ENCODE data around the gene TRIM67.
"Not testable (repeated sequence)": the region's sequence is repeated elsewhere in the genome, so short reads cannot be mapped to it uniquely, and the experiment has no call there.

The TRIM67 gene

DNA sequence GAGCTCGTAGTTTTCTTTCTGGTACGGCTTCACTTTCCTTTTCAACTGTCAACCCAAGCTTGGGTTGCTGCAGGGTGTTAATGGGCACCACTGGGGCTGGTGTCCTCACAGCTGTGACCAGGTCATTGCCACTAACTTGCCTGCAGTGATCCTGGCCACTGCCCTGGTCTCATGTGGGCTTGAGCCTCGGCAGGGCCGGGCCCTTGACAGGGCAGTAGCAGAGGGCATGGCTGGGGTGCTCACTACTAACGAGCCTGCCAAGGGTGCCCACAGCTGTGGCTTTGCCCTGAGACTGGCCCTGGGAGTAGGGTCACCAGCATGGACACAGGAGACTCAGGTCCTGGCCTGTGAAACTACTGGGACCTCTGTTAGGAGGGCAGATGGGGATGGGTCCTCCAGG lies 47.7 kb downstream of the TRIM67 start:
- TF ChIP-seq, protein P1, sequence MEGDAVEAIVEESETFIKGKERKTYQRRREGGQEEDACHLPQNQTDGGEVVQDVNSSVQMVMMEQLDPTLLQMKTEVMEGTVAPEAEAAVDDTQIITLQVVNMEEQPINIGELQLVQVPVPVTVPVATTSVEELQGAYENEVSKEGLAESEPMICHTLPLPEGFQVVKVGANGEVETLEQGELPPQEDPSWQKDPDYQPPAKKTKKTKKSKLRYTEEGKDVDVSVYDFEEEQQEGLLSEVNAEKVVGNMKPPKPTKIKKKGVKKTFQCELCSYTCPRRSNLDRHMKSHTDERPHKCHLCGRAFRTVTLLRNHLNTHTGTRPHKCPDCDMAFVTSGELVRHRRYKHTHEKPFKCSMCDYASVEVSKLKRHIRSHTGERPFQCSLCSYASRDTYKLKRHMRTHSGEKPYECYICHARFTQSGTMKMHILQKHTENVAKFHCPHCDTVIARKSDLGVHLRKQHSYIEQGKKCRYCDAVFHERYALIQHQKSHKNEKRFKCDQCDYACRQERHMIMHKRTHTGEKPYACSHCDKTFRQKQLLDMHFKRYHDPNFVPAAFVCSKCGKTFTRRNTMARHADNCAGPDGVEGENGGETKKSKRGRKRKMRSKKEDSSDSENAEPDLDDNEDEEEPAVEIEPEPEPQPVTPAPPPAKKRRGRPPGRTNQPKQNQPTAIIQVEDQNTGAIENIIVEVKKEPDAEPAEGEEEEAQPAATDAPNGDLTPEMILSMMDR (IDR thresholded peaks at IDR 0.05; ENCODE audit: low read depth, low read length, missing control alignments): no peak
- H3K4me3 ChIP-seq (ENCODE audit: low read depth, low read length): no peak overlapping the region
- DNase-seq (ENCODE audit: low read depth): no peak

DNA sequence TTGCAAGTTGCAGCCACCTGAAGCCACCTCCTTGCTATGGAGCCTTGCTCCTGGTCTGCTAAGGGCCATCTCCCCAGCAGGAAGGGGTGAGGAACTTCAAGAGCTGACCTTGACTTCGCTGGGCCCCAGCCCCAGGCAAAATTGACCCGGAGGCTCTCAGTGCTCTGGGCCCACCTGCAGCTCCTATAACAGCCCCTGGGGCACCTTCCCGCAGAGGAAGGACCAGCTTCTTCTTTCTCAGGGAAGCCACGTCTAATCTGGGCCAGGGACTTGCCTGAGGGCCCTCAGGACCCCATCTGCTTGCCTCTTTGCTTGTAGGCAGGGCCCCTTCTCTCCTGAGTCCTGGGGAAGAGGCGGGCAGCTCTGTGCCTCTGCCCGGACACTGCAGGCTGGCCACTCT lies 48.3 kb downstream of the TRIM67 start:
- DNase-seq (ENCODE audit: low read depth): no peak
- H3K4me3 ChIP-seq (ENCODE audit: low read depth, low read length): no peak overlapping the region
- TF ChIP-seq, protein P1 (IDR thresholded peaks at IDR 0.05; ENCODE audit: low read depth, low read length, missing control alignments): no peak

DNA sequence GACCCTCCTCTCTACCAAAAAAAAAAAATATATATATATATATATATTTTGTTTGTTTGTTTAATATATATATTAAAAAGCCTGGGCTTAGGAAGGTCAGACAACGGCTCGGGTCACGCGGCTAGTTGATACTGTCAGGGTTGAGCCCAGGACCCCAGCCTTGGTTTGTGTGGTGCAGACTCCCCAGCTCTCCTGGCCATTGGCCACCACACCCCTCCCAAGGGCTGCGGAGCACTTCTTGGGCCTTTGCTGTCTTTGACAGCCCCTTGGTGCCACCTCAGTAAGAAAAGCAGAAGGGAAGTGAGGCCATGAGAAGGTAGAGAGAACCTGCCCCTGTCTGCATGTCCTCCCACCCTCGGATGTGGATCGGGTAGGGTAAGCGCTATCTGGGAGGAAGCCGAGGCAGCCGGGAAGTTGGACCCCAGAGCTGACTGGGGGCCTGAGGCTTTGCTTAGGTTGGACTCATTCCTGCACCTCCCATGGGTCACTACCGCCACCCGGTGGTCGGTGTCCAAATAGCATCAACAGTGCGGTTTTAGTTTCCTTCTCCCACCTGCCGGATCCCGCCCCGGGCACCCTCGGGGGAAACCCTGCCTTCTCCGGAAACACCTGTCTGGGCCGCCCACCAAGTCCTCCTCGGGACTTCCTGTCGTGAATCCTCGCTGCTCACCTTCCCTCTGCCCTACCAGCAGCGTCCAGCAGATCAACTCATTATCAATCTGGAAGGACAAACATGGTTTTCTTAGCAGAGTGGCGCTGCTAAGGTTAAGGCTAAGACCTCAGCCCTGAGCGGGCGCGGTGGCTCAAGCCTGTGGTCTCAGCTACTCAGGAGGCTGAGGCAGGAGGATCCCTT lies 49.4 kb downstream of the TRIM67 start:
- peak; percentile 71 for DNase-seq (ENCODE audit: low read depth)
- peak overlapping the region; percentile 53 for H3K4me3 ChIP-seq (ENCODE audit: low read depth, low read length)
- TF ChIP-seq, protein P1 (IDR thresholded peaks at IDR 0.05; ENCODE audit: low read depth, low read length, missing control alignments): peak; percentile 92

DNA sequence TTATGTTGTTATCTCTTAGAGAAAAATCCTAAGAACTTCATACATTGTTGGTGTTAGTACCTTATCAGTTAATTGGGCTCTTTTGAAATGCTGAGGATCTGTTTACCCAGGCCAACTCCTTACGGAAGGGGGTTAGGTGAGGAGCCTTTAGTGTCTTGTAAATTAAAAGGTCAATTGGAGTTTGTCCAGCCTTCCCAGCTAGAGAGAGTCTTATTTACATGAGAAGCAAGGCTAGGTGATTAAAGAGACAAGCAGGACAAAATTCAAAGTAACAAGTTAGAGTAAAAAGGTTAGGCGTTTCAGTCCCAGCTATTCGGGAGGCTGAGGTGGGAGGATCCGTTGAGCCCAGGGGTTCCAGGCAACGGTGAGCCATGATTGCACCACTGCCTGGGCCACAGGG lies 50.4 kb downstream of the TRIM67 start:
- not testable (repeated sequence) for H3K4me3 ChIP-seq (ENCODE audit: low read depth, low read length); DNase-seq (ENCODE audit: low read depth)

DNA sequence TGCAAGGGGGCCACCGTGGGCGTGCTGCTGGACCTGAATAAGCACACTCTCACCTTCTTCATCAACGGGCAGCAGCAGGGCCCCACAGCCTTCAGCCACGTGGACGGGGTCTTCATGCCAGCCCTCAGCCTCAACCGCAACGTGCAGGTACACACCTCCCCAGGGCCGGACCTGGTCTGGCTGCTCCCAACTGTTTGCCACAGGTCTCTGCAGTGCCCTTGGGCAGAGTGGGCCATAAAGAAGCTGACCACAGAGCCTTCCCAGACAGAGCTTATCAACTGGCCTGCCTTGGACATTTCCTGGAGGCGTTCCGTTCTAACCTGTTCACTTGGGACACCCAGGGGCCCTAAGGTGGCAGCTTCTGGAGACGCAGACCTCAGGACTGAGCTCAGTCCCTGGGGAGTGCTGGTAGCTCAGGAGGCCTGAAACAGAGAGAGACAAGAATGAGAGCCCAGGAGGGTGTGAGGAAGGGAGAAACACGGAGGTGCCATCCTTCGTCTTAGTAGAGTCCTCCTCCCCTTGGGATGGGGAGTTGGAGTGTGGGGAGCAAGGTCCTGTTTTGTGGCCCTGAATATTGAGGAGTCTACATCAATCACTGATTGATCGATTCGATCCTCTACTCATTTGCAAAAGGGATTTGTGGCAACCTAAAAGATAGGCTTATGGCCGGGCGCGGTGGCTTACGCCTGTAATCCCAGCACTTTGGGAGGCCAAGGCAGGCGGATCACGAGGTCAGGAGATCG lies 52.1 kb downstream of the TRIM67 start:
- TF ChIP-seq, protein P1 (IDR thresholded peaks at IDR 0.05; ENCODE audit: low read depth, low read length, missing control alignments): no peak
- H3K4me3 ChIP-seq (ENCODE audit: low read depth, low read length): no peak overlapping the region

DNA sequence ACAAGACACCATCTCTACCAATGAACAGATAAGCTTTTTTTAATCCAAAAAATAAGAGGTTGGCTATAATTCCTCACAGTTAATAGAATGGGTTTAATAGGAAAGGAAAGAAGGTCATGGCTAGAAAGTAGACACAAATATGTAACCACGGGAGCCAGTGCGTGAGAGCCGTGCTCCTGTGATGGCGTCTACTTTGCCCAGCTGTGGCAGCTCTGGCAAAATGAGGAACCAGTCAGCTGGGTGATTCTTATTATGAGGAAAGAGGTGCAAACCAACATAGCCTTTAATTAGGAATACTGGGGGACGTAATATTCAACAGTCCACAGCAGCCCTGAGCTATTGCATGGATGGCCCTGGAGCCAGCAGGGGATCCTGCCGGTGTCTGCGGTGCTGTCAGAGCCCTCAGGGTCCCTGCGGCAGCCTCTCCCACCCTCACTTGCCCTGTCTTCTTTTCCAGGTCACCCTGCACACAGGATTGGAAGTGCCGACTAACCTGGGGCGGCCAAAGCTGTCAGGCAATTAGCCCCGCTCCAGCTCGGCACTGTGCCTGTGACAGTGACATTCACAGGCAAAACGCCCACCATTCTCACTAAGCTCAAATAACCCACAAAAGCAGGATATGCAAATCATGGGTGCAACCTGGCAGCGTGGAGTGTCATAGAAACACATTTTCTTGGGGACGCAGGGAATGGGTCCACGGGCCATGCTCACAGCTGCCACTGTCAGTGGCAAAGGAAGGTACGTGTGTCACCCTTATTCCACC lies 53.2 kb downstream of the TRIM67 start:
- H3K4me3 ChIP-seq (ENCODE audit: low read depth, low read length): peak overlapping the region; percentile 27
- no peak for DNase-seq (ENCODE audit: low read depth)
- TF ChIP-seq, protein P1 (IDR thresholded peaks at IDR 0.05; ENCODE audit: low read depth, low read length, missing control alignments): no peak

More for the DNA sequence above, 52.1 kb downstream of the TRIM67 start:
- DNase-seq (ENCODE audit: low read depth): no peak
